DND-41 (cell line): ENCODE results near the gene GPR31.

ENCODE experiments used
- CTCF ChIP-seq: IDR thresholded peaks from 2 replicates; pipeline ENCODE4 v1.5.1; 2012; ENCODE audit warnings: borderline replicate concordance, low read length, moderate library complexity, mild to moderate bottlenecking; ENCODE audit not compliant: poor library complexity, severe bottlenecking; ENCODE audit errors: extremely low read depth
- EZH2 ChIP-seq: IDR thresholded peaks from 3 replicates; pipeline ENCODE4 v1.6.1; 2012; ENCODE audit warnings: borderline replicate concordance, low read depth, mild to moderate bottlenecking, moderate library complexity, low read length, inconsistent platforms; ENCODE audit not compliant: severe bottlenecking

DNA sequence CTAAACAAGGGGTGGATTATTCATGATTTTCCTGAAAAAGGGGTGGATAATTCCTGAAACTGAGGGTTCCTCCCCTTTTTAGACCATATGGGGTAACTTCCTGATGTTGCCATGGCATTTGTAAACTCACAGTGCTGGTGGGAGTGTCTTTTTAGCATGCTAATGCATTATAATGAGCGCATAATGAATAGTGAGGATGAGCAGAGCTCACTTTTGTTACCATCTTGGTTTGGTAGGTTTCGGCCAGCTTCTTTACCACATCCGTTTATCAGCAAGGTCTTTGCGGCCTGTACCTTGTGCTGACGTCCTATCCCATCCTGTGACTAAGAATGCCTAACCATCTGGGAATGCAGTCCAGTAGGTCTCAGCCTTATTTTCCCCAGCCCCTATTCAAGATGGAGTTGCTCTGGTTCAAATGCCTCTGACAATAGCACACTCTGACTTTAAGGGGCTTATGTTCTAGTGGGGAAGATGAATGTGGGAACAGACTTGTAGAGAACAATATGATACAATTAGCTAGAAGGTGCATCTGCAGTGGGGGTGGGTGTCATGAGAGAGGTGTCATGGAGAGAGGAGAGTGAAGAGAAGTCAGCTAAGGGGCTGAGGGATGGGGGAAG, 4.2 kb upstream of the GPR31 start:
- TF ChIP-seq EZH2: no peak
- TF ChIP-seq CTCF: no peak
